HepG2 (cell line): Measurements from ENCODE around the gene RNF13. TPM values are rescaled to one million over a fixed set of nuclear protein-coding genes. Genes with fewer than 3 reads are reported as not detected.

ENCODE experiments used
- AHDC1 ChIP-seq: sonication (generic); formaldehyde crosslinking; IDR thresholded peaks from 2 replicates; pipeline ENCODE4 v1.5.1; 2020; ENCODE audit warnings: mild to moderate bottlenecking, missing genetic modification reagents, borderline replicate concordance
- EEA1 ChIP-seq: sonication (generic); formaldehyde crosslinking; IDR thresholded peaks from 2 replicates; pipeline ENCODE4 v1.5.1; 2020; ENCODE audit warnings: mild to moderate bottlenecking, missing genetic modification reagents, borderline replicate concordance
- FOXJ3 ChIP-seq: sonication (generic); formaldehyde crosslinking; IDR thresholded peaks from 2 replicates; pipeline ENCODE4 v1.4.0; 2020; ENCODE audit warnings: missing genetic modification reagents, mild to moderate bottlenecking, borderline replicate concordance
- JDP2 ChIP-seq: sonication (generic); formaldehyde crosslinking; IDR thresholded peaks from 2 replicates; pipeline ENCODE4 v1.8.1; 2022; ENCODE audit warnings: missing genetic modification reagents, borderline replicate concordance
- MXD4 ChIP-seq: IDR thresholded peaks from 2 replicates; pipeline ENCODE4 v1.6.1; 2016; ENCODE audit warnings: mild to moderate bottlenecking, missing biosample characterization, missing genetic modification reagents
- POGK ChIP-seq: sonication (generic); formaldehyde crosslinking; conservative IDR thresholded peaks from 2 replicates; pipeline ENCODE4 v1.8.0; 2022; ENCODE audit warnings: mild to moderate bottlenecking, moderate library complexity, missing genetic modification reagents
- PTBP1 ChIP-seq: fragments of 200-400 bp; formaldehyde crosslinking; IDR thresholded peaks from 2 replicates; pipeline ENCODE4 v1.6.1; 2018; ENCODE audit warnings: low read length, low read depth; ENCODE audit not compliant: poor library complexity, severe bottlenecking
- REPIN1 ChIP-seq: sonication (generic); formaldehyde crosslinking; IDR thresholded peaks from 2 replicates; pipeline ENCODE4 v1.8.0; 2022; ENCODE audit warnings: missing genetic modification reagents, low read depth, mild to moderate bottlenecking, borderline replicate concordance
- SAFB2 ChIP-seq: sonication (generic); formaldehyde crosslinking; IDR thresholded peaks from 2 replicates; pipeline ENCODE4 v1.5.1; 2020; ENCODE audit warnings: missing genetic modification reagents, low read depth, mild to moderate bottlenecking, borderline replicate concordance
- SMAD3 ChIP-seq: sonication (generic); formaldehyde crosslinking; IDR thresholded peaks from 2 replicates; pipeline ENCODE4 v1.4.0; 2020; ENCODE audit warnings: missing genetic modification reagents
- SRSF1 ChIP-seq: fragments of 200-400 bp; formaldehyde crosslinking; optimal IDR thresholded peaks from 2 replicates; pipeline ENCODE3; 2017; ENCODE audit warnings: mild to moderate bottlenecking, low read depth, low read length, moderate library complexity
- ZKSCAN8 ChIP-seq: IDR thresholded peaks from 2 replicates; pipeline ENCODE4 v1.6.1; 2016; ENCODE audit warnings: borderline replicate concordance, missing genetic modification reagents, missing compliant biosample characterization
- ZNF24 ChIP-seq: fragments of 450-650 bp; IDR thresholded peaks from 2 replicates; pipeline ENCODE4 v1.6.1; 2017; ENCODE audit warnings: antibody characterized with exemption, mild to moderate bottlenecking
- ZNF256 ChIP-seq: sonication (generic); formaldehyde crosslinking; conservative IDR thresholded peaks from 2 replicates; pipeline ENCODE4 v1.4.0; 2020; ENCODE audit warnings: missing genetic modification reagents
- ZNF260 ChIP-seq: sonication (generic); formaldehyde crosslinking; IDR thresholded peaks from 2 replicates; pipeline ENCODE4 v1.4.0; 2020; ENCODE audit warnings: missing genetic modification reagents, low read depth, mild to moderate bottlenecking, borderline replicate concordance
- ZNF280B ChIP-seq: sonication (generic); formaldehyde crosslinking; IDR thresholded peaks from 2 replicates; pipeline ENCODE4 v1.5.0; 2020; ENCODE audit warnings: missing genetic modification reagents, mild to moderate bottlenecking, borderline replicate concordance
- ZNF501 ChIP-seq: sonication (generic); formaldehyde crosslinking; IDR thresholded peaks from 2 replicates; pipeline ENCODE4 v1.5.1; 2020; ENCODE audit warnings: mild to moderate bottlenecking, moderate library complexity, missing genetic modification reagents
- ZNF629 ChIP-seq: sonication (generic); formaldehyde crosslinking; conservative IDR thresholded peaks from 2 replicates; pipeline ENCODE4 v1.5.0; 2020; ENCODE audit warnings: missing genetic modification reagents
- polyA plus RNA-seq, 8 experiments: library from polyadenylated mRNA; depleted of rRNA in 3 of 8; stranded (reverse) in 7 of 8; unstranded in 1 of 8; fragments of >200 nt; fragmentation: Illumina TruSeq in 4 of 8; extraction: Trizol in 4 of 8; gene quantifications; 2 replicates each; pipeline versions ENCODE4 v1.2.1 to v1.2.3, GENCODE V29; 2011 to 2016; ENCODE audit warnings: low read depth in 4 of 8, missing spikeins in 1 of 8, mixed read lengths in 1 of 8; ENCODE audit not compliant: insufficient read depth in 1 of 8
- total RNA-seq, 5 experiments: library from RNA; depleted of rRNA; stranded (reverse); fragments of >200 nt; fragmentation: Illumina TruSeq; extraction: Trizol; gene quantifications; 2 replicates each; pipeline ENCODE4 v1.2.3, GENCODE V29; 2016; ENCODE audit warnings: low read depth in 1 of 5

RNF13 gene
- total and polyA plus RNA-seq, 2 of the 13 experiments (the other 11 are each of a cell fraction or from before 2014, with no cell fraction given), result 39.8 to 46.0 TPM

- TF ChIP-seq REPIN1 (CRISPR knock-in tag) (no peak), PTBP1 (no peak), ZNF256 (0 out of 2 replicates have a peak, but pooled peaks have one; percentile 9), SAFB2 (CRISPR knock-in tag) (no peak), AHDC1 (CRISPR knock-in tag) (peak; percentile 4; the same call in 1 of the 2 replicates), ZNF24 (no peak), ZNF501 (CRISPR knock-in tag) (peak; percentile 1; the same call in 1 of the 2 replicates), SMAD3 (CRISPR knock-in tag) (no peak), SRSF1 (no peak), ZKSCAN8 (CRISPR knock-in tag) (no peak), ZNF260 (CRISPR knock-in tag) (no peak), MXD4 (no peak), JDP2 (no peak), FOXJ3 (CRISPR knock-in tag) (no peak), ZNF629 (no peak), POGK (CRISPR knock-in tag) (no peak), ZNF280B (CRISPR knock-in tag) (no peak), EEA1 (CRISPR knock-in tag) (no peak)
These were observed 609 bp downstream of the RNF13 start (continued) for GRCh38 chr3:149813367-149814281.
